Astrocyte of the spinal cord (primary cell): ENCODE data around the gene KCNIP4.

Experiments used
- DNase-seq: peaks from one replicate; pipeline ENCODE4 v3.0.0; 2011; ENCODE audit warnings: low read depth, low spot score
- H3K4me3 ChIP-seq: 2 replicates; pipeline ENCODE4 v1.5.1; 2011; ENCODE audit warnings: low read depth, mild to moderate bottlenecking, low read length, moderate library complexity
- in situ Hi-C: cut with HindIII; loops from 2 replicates; pipeline ENCODE4 v1.10.0; 2017; ENCODE audit warnings: low sequenced_read_pairs
- TF ChIP-seq, protein P1 (sequence below): IDR thresholded peaks from 2 replicates; pipeline ENCODE4 v1.5.1; 2012; ENCODE audit warnings: low read depth, mild to moderate bottlenecking, low read length, inconsistent platforms

The KCNIP4 gene

DNA sequence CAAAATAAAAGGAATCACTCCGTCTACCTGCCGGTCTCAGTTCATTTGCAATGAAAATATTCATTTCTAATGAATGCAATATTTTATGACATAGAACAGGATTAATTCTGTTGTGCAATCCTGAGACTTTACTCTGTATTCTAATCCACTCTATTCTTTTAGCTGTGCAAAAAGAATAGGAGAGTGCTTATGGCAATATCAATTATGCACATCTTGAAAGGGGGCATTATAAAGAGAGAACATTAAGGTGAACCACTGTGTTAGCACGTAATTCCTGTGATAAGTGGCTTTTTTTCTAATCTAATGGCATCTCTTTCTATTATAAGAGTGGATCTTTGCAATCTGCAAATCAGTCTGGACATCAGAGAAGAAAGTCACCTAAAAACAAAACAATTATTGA is 99.5 kb downstream of the KCNIP4 start:
- H3K4me3 ChIP-seq, result no peak overlapping the region
- TF ChIP-seq, protein P1, sequence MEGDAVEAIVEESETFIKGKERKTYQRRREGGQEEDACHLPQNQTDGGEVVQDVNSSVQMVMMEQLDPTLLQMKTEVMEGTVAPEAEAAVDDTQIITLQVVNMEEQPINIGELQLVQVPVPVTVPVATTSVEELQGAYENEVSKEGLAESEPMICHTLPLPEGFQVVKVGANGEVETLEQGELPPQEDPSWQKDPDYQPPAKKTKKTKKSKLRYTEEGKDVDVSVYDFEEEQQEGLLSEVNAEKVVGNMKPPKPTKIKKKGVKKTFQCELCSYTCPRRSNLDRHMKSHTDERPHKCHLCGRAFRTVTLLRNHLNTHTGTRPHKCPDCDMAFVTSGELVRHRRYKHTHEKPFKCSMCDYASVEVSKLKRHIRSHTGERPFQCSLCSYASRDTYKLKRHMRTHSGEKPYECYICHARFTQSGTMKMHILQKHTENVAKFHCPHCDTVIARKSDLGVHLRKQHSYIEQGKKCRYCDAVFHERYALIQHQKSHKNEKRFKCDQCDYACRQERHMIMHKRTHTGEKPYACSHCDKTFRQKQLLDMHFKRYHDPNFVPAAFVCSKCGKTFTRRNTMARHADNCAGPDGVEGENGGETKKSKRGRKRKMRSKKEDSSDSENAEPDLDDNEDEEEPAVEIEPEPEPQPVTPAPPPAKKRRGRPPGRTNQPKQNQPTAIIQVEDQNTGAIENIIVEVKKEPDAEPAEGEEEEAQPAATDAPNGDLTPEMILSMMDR, result no peak
- DNase-seq, result no peak
- in situ Hi-C loops, result no loop called here

DNA sequence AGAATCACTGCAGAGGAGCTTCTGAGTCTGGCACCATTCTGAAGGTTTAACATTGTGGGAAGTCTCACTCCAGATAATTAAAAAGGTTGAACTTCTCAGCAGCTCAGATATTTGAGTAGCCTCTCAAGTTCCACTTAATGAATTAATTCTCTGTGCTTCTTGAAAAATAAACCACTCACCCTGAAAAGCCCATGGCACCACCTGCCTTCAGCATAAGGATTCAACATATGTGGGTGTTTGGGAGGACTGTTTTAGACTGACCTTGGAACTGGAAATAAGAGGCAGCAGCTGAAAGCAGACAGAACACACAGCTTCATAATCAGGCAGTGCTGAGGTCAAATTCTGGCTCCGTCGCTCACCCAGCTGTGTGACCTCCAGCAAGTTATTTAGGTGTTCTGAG is 100.6 kb downstream of the KCNIP4 start:
- no peak for DNase-seq
- TF ChIP-seq, protein P1, result no peak
- no peak overlapping the region for H3K4me3 ChIP-seq
- in situ Hi-C loops, result no loop called here

DNA sequence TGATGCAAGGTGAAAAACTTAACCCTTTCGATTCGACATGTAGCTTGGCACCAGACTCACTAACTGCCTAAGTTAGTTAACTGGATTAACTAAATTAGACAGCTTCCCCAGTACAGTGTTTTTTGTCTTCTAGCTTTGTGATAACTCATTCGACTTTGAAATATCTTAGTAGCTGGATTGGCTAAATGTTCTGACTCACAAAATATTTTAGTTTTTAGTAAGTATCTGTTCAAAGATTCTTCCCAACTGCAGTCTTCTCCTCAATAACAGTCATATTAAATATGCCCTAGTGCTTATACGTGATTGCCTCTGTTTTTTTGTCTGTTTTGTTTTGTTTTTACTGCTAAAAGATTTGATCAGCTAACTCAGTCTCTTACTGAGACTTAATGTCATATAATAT is 102.9 kb downstream of the KCNIP4 start:
- in situ Hi-C loops, result no loop called here
- no peak for DNase-seq
- H3K4me3 ChIP-seq, result no peak overlapping the region
- TF ChIP-seq, protein P1, result no peak

DNA sequence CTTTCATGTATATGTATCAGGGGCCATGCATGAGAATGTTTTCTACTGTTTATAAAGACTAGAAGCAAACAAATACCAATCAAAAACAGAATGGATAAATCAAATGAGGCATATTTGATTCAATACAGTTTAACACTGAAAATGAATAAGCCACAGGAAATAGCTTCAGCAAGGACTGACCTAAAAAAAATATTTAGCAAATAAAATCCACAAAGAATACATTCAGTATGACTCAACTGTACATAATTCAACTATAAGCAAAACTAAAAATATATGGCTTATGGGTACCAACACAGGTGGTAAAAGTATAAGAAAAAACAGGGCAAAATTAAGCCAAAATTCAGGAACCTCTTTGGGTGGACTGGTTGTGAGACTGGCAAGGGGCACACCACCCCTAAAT is 112.9 kb downstream of the KCNIP4 start:
- in situ Hi-C loops, result no loop called here
- no peak for DNase-seq
- TF ChIP-seq, protein P1, result no peak
- no peak overlapping the region for H3K4me3 ChIP-seq

DNA sequence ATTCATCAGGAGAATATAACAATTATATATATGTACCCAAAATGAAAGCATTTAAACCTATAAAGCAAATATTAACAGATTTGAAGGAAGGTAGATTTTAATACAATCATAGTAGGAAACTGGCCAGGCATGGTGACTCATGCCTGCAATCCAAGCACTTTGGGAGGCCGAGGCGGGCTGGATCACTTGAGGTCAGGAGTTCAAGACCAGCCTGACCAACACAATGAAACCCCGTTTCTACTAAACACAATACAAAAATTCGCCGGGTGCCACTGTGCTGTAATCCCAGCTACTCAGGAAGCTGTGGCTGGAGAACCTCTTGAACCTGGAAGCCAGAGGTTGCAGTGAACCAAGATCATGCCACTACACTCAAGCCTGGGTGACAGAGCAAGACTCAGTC is 118.3 kb downstream of the KCNIP4 start:
- no peak overlapping the region for H3K4me3 ChIP-seq
- no peak for DNase-seq
- in situ Hi-C loops, result no loop called here
- TF ChIP-seq, protein P1, result no peak

DNA sequence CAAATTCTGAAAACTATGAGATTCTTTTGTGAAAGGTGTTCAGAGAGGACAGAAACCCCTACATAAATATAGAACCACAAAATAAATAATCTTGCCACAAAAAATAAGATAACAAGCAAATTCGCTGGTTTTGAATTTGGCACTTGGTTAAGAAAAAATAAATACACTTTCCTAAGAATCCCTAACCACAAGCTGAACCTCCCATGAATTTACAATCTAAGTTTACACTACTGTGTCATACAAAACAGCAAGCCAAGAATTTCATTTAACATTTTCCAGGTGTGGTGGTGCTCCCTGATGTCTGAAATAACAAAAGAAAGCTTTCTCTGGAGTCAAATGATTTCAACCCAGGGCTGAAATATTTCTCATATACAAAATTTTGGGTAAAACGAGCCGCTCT is 121.0 kb downstream of the KCNIP4 start:
- H3K4me3 ChIP-seq, result no peak overlapping the region
- TF ChIP-seq, protein P1, result no peak
- in situ Hi-C loops, result no loop called here
- DNase-seq, result peak; percentile 62

DNA sequence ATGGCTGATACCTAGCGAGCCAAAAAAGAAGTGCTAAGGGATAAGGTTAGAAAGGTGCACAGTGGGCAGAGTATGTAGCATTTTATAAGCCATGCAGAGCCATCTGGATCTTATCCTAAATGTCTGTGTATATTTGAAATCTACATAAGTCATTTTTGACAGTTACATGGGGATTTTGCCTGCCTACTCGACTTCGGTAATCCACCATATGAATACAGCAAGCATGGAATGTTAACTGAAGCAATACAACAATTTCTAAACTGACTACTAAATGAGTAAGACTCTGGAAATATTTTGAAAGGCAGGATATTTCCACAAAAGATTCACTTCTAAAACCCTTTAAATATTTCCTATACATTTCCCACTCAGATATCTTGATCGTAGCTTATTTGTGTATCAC is 122.5 kb downstream of the KCNIP4 start:
- H3K4me3 ChIP-seq, result no peak overlapping the region
- no peak for DNase-seq
- TF ChIP-seq, protein P1, result no peak
- in situ Hi-C loops, result no loop called here
